Transverse colon (tissue), 4 donors: ENCODE measurements around the gene ADAM12. TPM values are rescaled to one million over a fixed set of nuclear protein-coding genes. Genes with fewer than 3 reads are reported as not detected.

ENCODE experiments used
- DNase-seq: peaks from one replicate; pipeline ENCODE4 v3.0.0-alpha.2; 2019
- H3K27ac ChIP-seq, 4 donors: fragments of 200-600 bp; sonication (generic); 2 replicates each; pipeline ENCODE4 v1.5.1; 2016 to 2018; ENCODE audit warnings: inconsistent platforms in 4 of 4
- H3K27me3 ChIP-seq: fragments of 200-600 bp; sonication (generic); 2 replicates; pipeline ENCODE4 v1.5.1; 2017; ENCODE audit warnings: inconsistent platforms
- H3K36me3 ChIP-seq, 4 donors: fragments of 200-600 bp; sonication (generic); 2 replicates each; pipeline ENCODE4 v1.5.1; 2017 to 2019; ENCODE audit warnings: inconsistent platforms in 4 of 4
- H3K4me1 ChIP-seq, 4 donors: fragments of 200-600 bp; sonication (generic); 2 replicates each; pipeline ENCODE4 v1.5.1; 2017 to 2020; ENCODE audit warnings: inconsistent platforms in 4 of 4
- H3K4me3 ChIP-seq, 4 donors: fragments of 200-600 bp; sonication (generic); 1 replicate in 1 of 4; 2 replicates in 3 of 4; pipeline versions ENCODE4 v1.5.1 to v1.6.1; 2017 to 2019; ENCODE audit warnings: inconsistent platforms in 4 of 4
- H3K9me3 ChIP-seq, 2 donors: fragments of 200-600 bp; sonication (generic); 2 replicates each; pipeline ENCODE4 v1.5.1; 2017 to 2019; ENCODE audit warnings: inconsistent platforms in 2 of 2
- CTCF ChIP-seq, 5 experiments: fragments of 200-600 bp in 3 of 5; fragments of 450-650 bp in 2 of 5; sonication (generic) in 3 of 5; IDR thresholded peaks; 1 replicate in 2 of 5; 2 replicates in 3 of 5; pipeline ENCODE4 v1.5.1; 2016 to 2017; ENCODE audit warnings: antibody characterized with exemption in 5 of 5, inconsistent platforms in 3 of 5, mild to moderate bottlenecking in 2 of 5, moderate library complexity in 1 of 5
- EP300 ChIP-seq: sonication (generic); formaldehyde crosslinking; IDR thresholded peaks from one replicate; pipeline ENCODE4 v1.6.1; 2017; ENCODE audit warnings: antibody characterized with exemption, low read depth
- POLR2A ChIP-seq: fragments of 450-650 bp; IDR thresholded peaks from one replicate; pipeline ENCODE4 v1.6.1; 2016; ENCODE audit warnings: antibody characterized with exemption, mild to moderate bottlenecking, moderate library complexity
- POLR2AphosphoS5 ChIP-seq, 3 donors: sonication (generic); formaldehyde crosslinking; IDR thresholded peaks; one replicate each; pipeline ENCODE4 v1.6.1; 2016; ENCODE audit warnings: antibody characterized with exemption in 3 of 3
- WGBS, 2 donors: methylation state at CpG; one replicate each; pipeline ENCODE4 v1.1.5; 2018; ENCODE audit warnings: low coverage in 1 of 2; 5-methylcytosine and 5-hydroxymethylcytosine counted together
- in situ Hi-C, 4 donors: fragments of 200-750 bp; cut with MboI; loops; one replicate each; pipeline versions ENCODE4 v1.15.0 to v1.15.1; 2017; ENCODE audit warnings: low sequenced_read_pairs in 3 of 4, low pct_ligation_motif_present in 1 of 4, low pct_unique_long_range_greater_than_20kb in 1 of 4
- intact Hi-C: fragments of 100-400 bp; cut with DNase I; formaldehyde crosslinking; loops from one replicate; pipeline ENCODE4 v1.15.1; 2023; ENCODE audit warnings: low total_unique reads
- total RNA-seq, 4 donors: library from RNA; depleted of rRNA; stranded (reverse); fragments of >200 nt; gene quantifications; one replicate each; pipeline ENCODE4 v1.1.0, GENCODE V29; 2016

Gene ADAM12
- total RNA-seq, 4 donors from 2014 or later = 0.14 to 2.2 (median 1.1) TPM; not detected in 1

GRCh38 chr10:126108693-126109092, 279.6 kb downstream of the ADAM12 start:
- Histone ChIP-seq H3K27ac (no peak overlapping the region), H3K36me3 (no peaks in the 10 kb centered on the region), H3K4me3 (no peak overlapping the region), H3K4me1 (peaks cover 0 to 10% (median 0%) of the 10 kb centered on the region in 4 donors), H3K9me3 (no peaks in the 10 kb centered on the region), H3K27me3 (no peaks in the 10 kb centered on the region)
- DNase-seq = no peak
- TF ChIP-seq EP300 = no peak
- no peak for TF ChIP-seq POLR2A
- no peak for TF ChIP-seq POLR2AphosphoS5 (IDR thresholded peaks at IDR 0.05)
- no peak for TF ChIP-seq CTCF (IDR thresholded peaks at IDR 0.05)
- in situ Hi-C loops (no loop called here), intact Hi-C loops (no loop called here)
- WGBS, 2 donors = 56% methylated on average over 3 to 4 of the region's 4 CpGs

GRCh38 chr10:126104767-126105166, 283.5 kb downstream of the ADAM12 start:
- intact Hi-C loops (no loop called here), in situ Hi-C loops (no loop called here)
- H3K4me1 ChIP-seq = peaks cover 0 to 2% (median 0%) of the 10 kb centered on the region in 4 donors
- no peak overlapping the region for H3K4me3 ChIP-seq
- no peak for TF ChIP-seq EP300
- TF ChIP-seq POLR2AphosphoS5 (IDR thresholded peaks at IDR 0.05) = no peak
- no peak for TF ChIP-seq CTCF (IDR thresholded peaks at IDR 0.05)
- no peak overlapping the region for H3K27ac ChIP-seq
- no peaks in the 10 kb centered on the region for H3K36me3 ChIP-seq
- no peaks in the 10 kb centered on the region for H3K27me3 ChIP-seq
- no peak for DNase-seq
- H3K9me3 ChIP-seq = no peaks in the 10 kb centered on the region
- 67 to 79% methylated on average over 3 to 8 of the region's 8 CpGs for WGBS, 2 donors

- no peak overlapping the region for H3K27ac ChIP-seq
- no peaks in the 10 kb centered on the region for H3K4me1 ChIP-seq
- no peaks in the 10 kb centered on the region for H3K27me3 ChIP-seq
- WGBS, 2 donors = 81 to 85% methylated on average over 6 to 9 of the region's 9 CpGs
- DNase-seq = no peak
- intact Hi-C loops (no loop called here), in situ Hi-C loops (no loop called here)
- H3K36me3 ChIP-seq = no peaks in the 10 kb centered on the region
- no peaks in the 10 kb centered on the region for H3K9me3 ChIP-seq
- no peak for TF ChIP-seq EP300
- no peak for TF ChIP-seq POLR2A
- TF ChIP-seq CTCF (IDR thresholded peaks at IDR 0.05) = no peak
- no peak for TF ChIP-seq POLR2AphosphoS5 (IDR thresholded peaks at IDR 0.05)
- no peak overlapping the region for H3K4me3 ChIP-seq
These were observed 285.6 kb downstream of the ADAM12 start for GRCh38 chr10:126102636-126103035.

- no peak for TF ChIP-seq CTCF (IDR thresholded peaks at IDR 0.05)
- intact Hi-C loops (no loop called here), in situ Hi-C loops (no loop called here)
- 51 to 56% methylated on average over 4 of the region's 4 CpGs for WGBS, 2 donors
- Histone ChIP-seq H3K27me3 (no peaks in the 10 kb centered on the region), H3K9me3 (no peaks in the 10 kb centered on the region), H3K36me3 (no peaks in the 10 kb centered on the region), H3K27ac (no peak overlapping the region), H3K4me1 (no peaks in the 10 kb centered on the region), H3K4me3 (no peak overlapping the region)
- DNase-seq = no peak
These were observed 286.5 kb downstream of the ADAM12 start for GRCh38 chr10:126101736-126102135.
